Hematopoietic multipotent progenitor cell treated with erythropoietin and hydrocortisone succinate and interleukin-3 and kit ligand, for 8 days (in vitro differentiated cells): ENCODE measurements around the gene GTF2F2.

Experiments
- DNase-seq: peaks from one replicate; pipeline ENCODE4 v3.0.0-alpha.2; 2015

Gene GTF2F2

GRCh38 chr13:45306966-45307365 is 186.7 kb downstream of the GTF2F2 start:
- DNase-seq = no peak

GRCh38 chr13:45310341-45311131 is 190.2 kb downstream of the GTF2F2 start:
- DNase-seq = no peak

GRCh38 chr13:45314822-45315221 is 194.5 kb downstream of the GTF2F2 start:
- no peak for DNase-seq

DNA sequence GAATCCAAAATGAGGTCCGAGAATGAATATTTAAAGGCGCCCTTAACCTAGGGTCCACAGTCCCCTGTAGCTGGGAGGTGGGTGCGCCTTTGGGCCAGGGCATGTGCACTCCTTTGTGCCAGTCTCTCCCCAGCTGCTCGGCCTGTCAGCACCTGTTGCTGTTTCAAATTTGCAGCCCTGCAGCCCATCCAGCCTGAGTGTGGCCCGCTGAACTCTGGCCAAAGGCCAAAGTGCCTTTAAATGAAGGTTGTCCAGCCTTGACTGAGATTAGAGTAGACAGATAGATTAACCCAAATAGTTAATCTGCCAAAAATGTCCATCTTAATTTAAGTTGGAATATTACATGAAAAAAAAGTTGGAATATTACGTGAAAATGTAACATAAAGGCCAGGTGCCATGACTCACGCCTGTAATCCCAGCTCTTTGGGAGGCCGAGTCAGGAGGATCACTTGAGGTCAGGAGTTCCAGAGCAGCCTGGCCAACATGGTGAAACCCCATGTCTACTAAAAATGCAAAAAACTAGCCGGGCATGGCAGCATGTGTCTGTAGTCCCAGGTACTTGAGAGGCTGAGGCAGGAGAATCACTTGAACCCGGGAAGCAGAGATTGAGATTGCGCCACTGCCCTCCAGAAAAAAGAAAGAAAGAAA is 195.3 kb downstream of the GTF2F2 start:
- no peak for DNase-seq

DNA sequence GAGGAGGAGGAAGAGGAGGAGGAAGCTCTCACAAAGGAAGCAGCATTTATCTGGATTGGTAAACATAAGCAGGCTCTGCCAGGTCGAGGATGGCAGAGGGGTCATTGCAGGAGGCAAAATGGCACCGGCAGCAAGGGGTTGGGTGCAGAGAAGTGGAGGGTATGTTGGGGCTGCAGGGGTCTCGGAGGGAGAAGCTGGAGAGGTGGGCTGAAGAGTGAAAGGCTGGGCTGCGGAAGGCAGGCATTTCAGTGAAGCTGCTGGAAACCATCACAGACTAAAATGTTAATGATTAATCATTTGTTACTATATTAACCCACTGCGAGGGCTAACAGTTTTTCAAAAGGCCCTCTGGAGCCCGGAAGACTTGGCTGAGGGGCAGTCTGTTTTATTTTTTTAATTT is 196.0 kb downstream of the GTF2F2 start:
- no peak for DNase-seq

GRCh38 chr13:45316996-45317395 is 196.7 kb downstream of the GTF2F2 start:
- DNase-seq = no peak

GRCh38 chr13:45320876-45321629 is 200.7 kb downstream of the GTF2F2 start:
- no peak for DNase-seq

- no peak for DNase-seq
Observed at GRCh38 chr13:45325806-45326205, 205.5 kb downstream of the GTF2F2 start.

- DNase-seq = peak; percentile 35
Observed at GRCh38 chr13:45327253-45327955, 207.1 kb downstream of the GTF2F2 start.

GRCh38 chr13:45328661-45329111 is 208.4 kb downstream of the GTF2F2 start:
- no peak for DNase-seq

DNA sequence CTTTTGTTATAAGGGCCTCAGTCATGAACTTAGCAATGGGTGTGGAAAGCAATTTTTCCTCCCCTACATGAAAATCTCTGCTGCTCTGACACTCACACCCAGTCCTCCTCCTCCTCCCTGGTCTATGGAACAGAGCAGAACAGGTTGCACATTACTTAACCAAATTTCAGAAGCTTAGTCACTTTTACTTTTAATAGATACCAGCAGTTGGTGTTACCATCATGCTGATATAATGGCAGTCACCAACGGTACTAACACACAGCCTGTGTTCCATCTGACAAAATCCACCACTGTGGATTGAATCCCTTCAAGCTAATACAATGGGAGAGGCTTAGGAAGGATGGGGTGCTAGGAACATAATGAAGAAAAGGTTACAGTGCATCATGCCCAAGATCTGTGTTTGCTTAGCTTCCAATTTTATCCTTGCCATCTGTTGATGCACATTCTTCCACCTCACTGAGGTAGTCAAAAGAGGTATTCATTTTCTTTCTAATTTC is 210.9 kb downstream of the GTF2F2 start:
- peak; percentile 31 for DNase-seq

DNA sequence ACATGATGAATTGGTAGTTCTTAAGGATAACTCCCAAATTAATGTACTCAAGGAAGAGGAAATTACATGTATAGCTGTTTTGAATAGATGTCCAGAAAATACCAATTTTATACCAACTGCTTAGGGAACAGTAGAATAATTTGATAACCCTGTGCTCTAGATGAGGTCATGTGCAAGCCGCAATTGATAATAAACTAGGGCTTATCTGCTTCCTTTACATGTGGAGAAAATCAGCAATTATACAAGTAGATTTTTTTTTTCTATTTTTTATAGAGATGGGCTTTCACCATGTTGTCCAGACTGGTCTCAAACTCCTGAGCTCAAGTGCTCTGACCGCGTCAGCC is 211.4 kb downstream of the GTF2F2 start:
- DNase-seq = no peak

DNA sequence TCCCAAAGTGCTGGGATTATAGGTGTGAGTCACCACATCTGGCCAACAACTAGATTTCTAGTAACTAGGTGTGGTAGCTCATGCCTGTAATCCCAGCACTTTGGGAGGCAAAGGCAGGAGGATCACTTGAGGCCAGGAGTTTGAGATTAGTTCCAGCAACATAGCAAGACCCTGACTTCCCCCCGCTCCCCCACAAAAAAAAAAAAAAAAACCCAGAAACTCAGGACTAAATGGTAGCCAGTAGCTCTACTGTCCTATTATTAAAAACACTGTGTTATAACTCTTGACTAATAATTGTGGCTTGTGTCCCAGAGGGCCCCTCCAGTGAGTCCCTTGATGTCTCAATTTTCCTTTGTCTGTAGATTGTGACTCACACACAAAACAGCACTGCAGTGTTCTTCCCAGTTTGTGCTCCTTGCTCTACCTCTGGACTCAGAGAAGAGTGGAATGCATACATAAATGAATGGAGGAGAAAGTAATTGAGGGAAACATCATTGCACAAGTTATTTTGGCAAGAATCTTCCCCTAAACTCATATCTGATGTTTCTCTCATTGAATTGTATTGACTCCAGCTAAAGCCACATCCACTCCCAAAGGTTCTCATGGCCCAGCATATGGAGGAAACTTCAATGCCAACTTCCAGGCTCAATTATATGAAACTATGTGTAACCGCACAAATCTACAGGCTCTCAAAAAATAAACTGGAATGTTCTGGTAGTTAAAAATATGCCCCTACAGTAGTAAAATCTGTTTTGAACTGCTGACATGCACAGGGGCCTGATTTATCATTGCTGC is 211.9 kb downstream of the GTF2F2 start:
- DNase-seq = peak; percentile 43

DNA sequence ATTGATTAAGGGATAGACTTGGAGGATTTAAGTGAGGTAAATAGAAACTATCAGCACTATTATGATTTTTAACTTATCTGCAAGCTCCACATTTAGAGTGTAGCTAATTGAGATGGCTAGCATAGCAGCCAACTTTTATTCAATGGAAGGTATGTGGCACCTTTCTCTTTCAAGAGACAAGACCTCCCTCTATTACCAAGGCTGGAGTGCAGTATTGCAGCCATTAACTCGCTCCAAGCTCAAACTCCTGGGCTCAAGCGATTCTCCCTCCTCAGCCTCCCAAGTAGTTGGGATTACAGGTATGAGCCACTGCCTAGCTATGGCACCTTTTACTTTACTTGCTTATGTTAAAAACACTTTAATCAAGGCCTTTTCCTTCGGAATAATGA is 212.5 kb downstream of the GTF2F2 start:
- peak; percentile 21 for DNase-seq

DNA sequence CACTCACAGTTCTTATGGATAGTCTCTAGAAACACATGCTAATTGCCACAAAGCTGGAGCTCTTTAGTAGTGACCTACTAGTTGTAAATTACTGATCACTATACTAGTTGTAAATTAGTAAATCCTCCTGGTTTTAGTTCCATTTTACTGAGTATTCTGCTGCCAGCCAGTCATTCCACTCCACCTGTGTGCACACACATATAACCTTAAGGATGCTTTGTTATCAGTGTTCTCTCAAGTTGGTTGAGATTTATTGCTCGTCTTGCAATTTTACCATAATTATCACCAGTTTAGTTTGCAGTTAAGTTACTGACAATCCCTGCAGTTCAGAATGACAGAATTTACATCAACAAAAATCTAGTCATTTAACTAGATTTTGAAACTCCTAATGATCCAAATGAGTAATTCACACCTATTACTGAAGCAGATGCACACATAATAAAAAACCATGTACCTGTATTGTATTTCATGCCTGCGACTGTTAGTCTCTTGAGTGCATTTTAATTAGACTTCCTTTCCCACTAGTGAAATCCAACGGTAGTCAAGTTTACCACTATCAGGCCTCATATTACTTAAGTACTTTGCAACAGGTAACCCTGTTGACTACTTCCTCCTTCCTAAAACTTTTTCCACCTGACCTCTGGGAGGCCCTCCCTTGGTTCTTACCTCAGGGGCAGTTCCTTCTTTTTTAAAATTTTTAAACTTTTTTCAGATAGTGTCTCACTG is 213.1 kb downstream of the GTF2F2 start:
- DNase-seq = no peak
